Heart left ventricle (tissue), 13 donors: Measurements from ENCODE around the gene DSCAML1.

ENCODE experiments used
- POLR2A ChIP-seq, 2 donors: fragments of 450-650 bp; IDR thresholded peaks; one replicate each; pipeline ENCODE4 v1.6.1; 2017; ENCODE audit warnings: antibody characterized with exemption in 2 of 2, mild to moderate bottlenecking in 2 of 2, moderate library complexity in 2 of 2
- TF ChIP-seq, protein P1 (sequence below), 12 donors: fragments of 200-600 bp; sonication (generic) in 4 of 12; IDR thresholded peaks; one replicate each; pipeline versions ENCODE4 v1.5.0 to v1.8.0; 2018 to 2022; ENCODE audit warnings: antibody characterized with exemption in 12 of 12, mild to moderate bottlenecking in 5 of 12
- donor health status: ischemic (EF 13 %, LVEDD 7.1; RV severe dilation, severe dysfunction).
- donor health status: DM: no; HTN: yes; CAD: no.
- donor health status: DM: no; HTN: no; CAD: no.
- donor health status: ischemic (EF 25% LVEDD 6.9; RV normal size, moderate dysfunction).
- donor health status: ischemic (EF 25% LVEDD 5.7; RV mildly dilated, moderate dysfunction).
- donor health status: ischemic (EF 35%, LVEDD 5.7; RV mildly dilated, moderate dysfunction).
- donor health status: nonischemic (EF 11% LVEDD 7.7; RV severe dilation, severe dysfunction).
- donor health status: DM: yes; HTN: yes; CAD: no.
- donor health status: PGD.
- donor health status: ischemic (EF 29% LVEDD 5.4; RV normal size, mild dysfunction).
- donor health status: nonischemic (EF 23%, LVEDD 6.1; RV moderate dilation, normal function).

DNA sequence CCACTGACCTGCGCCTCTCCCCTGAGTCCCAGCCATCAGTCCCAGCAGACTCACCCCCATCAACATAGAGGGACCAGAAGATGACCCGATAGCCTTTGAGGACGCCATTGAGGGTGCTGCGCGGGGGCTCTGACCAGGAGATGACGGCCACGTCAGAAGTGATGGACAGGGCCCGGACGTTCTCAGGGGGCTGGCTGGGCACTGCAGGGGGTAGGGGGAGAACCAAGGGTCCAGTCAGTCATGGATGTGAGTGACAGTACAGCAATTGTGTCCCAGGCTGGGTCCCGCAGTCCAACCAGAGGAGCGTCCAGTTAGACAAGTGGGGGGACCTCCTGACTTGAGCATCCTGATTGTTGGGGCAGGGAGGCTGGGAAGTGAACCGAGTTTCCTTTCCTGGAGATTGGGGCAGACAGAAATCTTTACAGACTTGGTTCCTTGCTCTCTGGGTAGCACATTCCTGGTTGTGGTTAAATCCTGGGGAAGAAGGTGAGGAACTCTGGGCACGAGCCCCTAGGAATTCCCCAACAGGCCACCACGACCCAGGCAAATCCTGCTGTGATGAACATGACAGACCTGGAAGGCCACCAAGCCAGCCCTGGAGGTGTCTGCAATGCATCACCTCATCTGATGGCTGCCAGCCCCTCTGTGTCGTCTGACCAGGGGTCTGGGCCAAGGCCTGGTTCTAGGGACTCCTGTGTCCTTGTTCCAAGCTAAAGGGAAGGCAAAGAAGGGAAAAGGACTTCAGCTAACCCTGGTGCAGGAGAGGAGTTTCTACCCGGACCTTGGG is 335.4 kb downstream of the DSCAML1 start:
- TF ChIP-seq, protein P1, sequence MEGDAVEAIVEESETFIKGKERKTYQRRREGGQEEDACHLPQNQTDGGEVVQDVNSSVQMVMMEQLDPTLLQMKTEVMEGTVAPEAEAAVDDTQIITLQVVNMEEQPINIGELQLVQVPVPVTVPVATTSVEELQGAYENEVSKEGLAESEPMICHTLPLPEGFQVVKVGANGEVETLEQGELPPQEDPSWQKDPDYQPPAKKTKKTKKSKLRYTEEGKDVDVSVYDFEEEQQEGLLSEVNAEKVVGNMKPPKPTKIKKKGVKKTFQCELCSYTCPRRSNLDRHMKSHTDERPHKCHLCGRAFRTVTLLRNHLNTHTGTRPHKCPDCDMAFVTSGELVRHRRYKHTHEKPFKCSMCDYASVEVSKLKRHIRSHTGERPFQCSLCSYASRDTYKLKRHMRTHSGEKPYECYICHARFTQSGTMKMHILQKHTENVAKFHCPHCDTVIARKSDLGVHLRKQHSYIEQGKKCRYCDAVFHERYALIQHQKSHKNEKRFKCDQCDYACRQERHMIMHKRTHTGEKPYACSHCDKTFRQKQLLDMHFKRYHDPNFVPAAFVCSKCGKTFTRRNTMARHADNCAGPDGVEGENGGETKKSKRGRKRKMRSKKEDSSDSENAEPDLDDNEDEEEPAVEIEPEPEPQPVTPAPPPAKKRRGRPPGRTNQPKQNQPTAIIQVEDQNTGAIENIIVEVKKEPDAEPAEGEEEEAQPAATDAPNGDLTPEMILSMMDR (IDR thresholded peaks at IDR 0.05) = no peak
- TF ChIP-seq POLR2A (IDR thresholded peaks at IDR 0.05) = no peak
